Loucy (cell line): Measurements from ENCODE around the gene C6orf47.
"Not testable (repeated sequence)": the region's sequence is repeated elsewhere in the genome, so short reads cannot be mapped to it uniquely, and the experiment has no call there.

Source experiments
- H2AFZ ChIP-seq: fragments of 200-600 bp; sonication (generic); 2 replicates; pipeline ENCODE4 v1.6.0; 2016; ENCODE audit warnings: antibody characterized with exemption, mild to moderate bottlenecking, low read length, moderate library complexity
- H3F3A ChIP-seq: fragments of 200-600 bp; 2 replicates; pipeline ENCODE4 v1.6.0; 2016; ENCODE audit warnings: antibody characterized with exemption, low read depth, mild to moderate bottlenecking
- H3K27me3 ChIP-seq: fragments of 200-600 bp; sonication (generic); 2 replicates; pipeline ENCODE4 v1.6.1; 2014; ENCODE audit warnings: low read length, mild to moderate bottlenecking; ENCODE audit not compliant: insufficient read depth, poor library complexity, severe bottlenecking
- H3K36me3 ChIP-seq: fragments of 200-600 bp; sonication (generic); 2 replicates; pipeline ENCODE4 v1.6.1; 2016; ENCODE audit warnings: low read length; ENCODE audit not compliant: insufficient read depth
- H3K4me1 ChIP-seq: fragments of 200-600 bp; sonication (generic); 2 replicates; pipeline ENCODE4 v1.5.1; 2014; ENCODE audit warnings: low read length, mild to moderate bottlenecking; ENCODE audit not compliant: insufficient read depth, poor library complexity, severe bottlenecking
- H3K4me2 ChIP-seq: fragments of 200-600 bp; sonication (generic); 2 replicates; pipeline ENCODE4 v1.6.0; 2014; ENCODE audit warnings: antibody characterized with exemption, low read length, low read depth, mild to moderate bottlenecking; ENCODE audit not compliant: poor library complexity, severe bottlenecking
- H3K4me3 ChIP-seq: fragments of 200-600 bp; sonication (generic); 2 replicates; pipeline ENCODE4 v1.5.1; 2014; ENCODE audit warnings: low read length, mild to moderate bottlenecking, mixed read lengths; ENCODE audit not compliant: poor library complexity, severe bottlenecking
- H3K79me2 ChIP-seq: fragments of 200-600 bp; sonication (generic); 2 replicates; pipeline ENCODE4 v1.6.1; 2014; ENCODE audit warnings: low read length; ENCODE audit not compliant: insufficient read depth
- H3K9ac ChIP-seq: fragments of 200-600 bp; sonication (generic); 2 replicates; pipeline ENCODE4 v1.6.0; 2014; ENCODE audit warnings: mild to moderate bottlenecking, low read depth, low read length, moderate library complexity; ENCODE audit not compliant: poor library complexity, severe bottlenecking
- H3K9me2 ChIP-seq: fragments of 200-600 bp; sonication (generic); replicated peaks from 2 replicates; pipeline ENCODE4 v1.6.1; 2016; ENCODE audit warnings: low read depth, low read length, mixed read lengths
- H3K9me3 ChIP-seq: fragments of 200-600 bp; sonication (generic); 2 replicates; pipeline ENCODE4 v1.6.1; 2014; ENCODE audit warnings: mild to moderate bottlenecking, antibody characterized with exemption, low read length, low read depth; ENCODE audit not compliant: insufficient read depth
- H4K20me1 ChIP-seq: fragments of 200-600 bp; sonication (generic); 2 replicates; pipeline ENCODE4 v1.6.0; 2014; ENCODE audit warnings: antibody characterized with exemption, low read length, mild to moderate bottlenecking; ENCODE audit not compliant: insufficient read depth, poor library complexity, severe bottlenecking
- CTCF ChIP-seq: fragments of 200-600 bp; sonication (generic); conservative IDR thresholded peaks from 2 replicates; pipeline ENCODE4 v1.5.1; 2014; ENCODE audit warnings: mild to moderate bottlenecking, antibody characterized with exemption, low read length
- EZH2phosphoT487 ChIP-seq: fragments of 200-600 bp; IDR thresholded peaks from 2 replicates; pipeline ENCODE4 v1.6.1; 2018; ENCODE audit warnings: antibody characterized with exemption, mild to moderate bottlenecking, moderate library complexity, borderline replicate concordance

C6orf47 gene, protein sequence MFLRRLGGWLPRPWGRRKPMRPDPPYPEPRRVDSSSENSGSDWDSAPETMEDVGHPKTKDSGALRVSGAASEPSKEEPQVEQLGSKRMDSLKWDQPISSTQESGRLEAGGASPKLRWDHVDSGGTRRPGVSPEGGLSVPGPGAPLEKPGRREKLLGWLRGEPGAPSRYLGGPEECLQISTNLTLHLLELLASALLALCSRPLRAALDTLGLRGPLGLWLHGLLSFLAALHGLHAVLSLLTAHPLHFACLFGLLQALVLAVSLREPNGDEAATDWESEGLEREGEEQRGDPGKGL

DNA sequence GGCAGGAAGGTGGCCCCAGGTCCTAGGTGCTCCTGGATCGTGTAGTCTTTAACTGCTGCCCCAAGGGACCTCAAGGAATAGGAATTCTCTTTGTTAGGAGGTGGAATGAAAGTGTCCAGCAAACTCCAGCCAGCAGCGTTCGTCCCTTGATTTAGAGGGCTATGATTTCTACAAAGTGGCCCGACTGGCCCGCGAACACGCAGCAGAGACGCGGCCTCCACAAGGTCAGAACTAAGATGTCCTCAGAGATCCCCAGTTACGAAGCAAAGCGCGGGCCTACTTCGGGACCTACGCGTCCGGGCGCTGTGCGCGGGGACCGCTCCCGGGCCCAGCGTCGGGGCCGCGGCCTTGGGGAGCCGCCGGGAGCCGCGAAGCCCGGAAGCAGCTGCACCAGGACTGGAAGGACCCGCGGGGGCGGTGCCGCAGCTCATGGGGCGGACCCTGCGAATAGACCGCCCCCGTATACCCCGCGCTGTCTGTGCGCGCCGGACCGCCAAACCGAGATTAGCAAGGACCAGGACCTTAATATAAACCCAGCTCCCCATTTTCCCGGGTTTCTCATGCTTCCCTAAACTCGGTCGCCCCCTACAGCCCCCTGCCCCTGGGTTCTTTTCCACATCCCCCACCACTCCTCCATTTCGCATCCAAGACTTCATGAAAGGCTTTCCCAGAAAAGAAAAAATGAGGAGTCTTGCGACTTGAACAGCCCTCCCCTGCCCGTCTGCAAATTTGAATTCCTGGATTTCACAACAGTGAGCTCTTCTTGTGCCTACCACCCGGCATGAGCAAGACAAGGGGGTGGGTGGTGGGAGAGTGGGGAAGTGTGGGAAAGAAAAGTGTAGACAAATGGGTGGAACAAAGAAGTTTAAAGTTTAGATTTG is at the start of gene C6orf47:
TSS of gene C6orf47 (minus strand) at position 398 of the 881 bp plus-strand sequence. CDS start 831 bp downstream, outside the sequence.
- H3K9me3 ChIP-seq, result no peaks in the 10 kb centered on the region
- H3K4me3 ChIP-seq, result peak within 1 kb of the TSS; percentile 92
- H3K27me3 ChIP-seq, result no peaks in the 10 kb centered on the region
- peak within 1 kb of the TSS; percentile 88 for H3K9ac ChIP-seq
- H3K9me2 ChIP-seq, result no peaks in the 10 kb centered on the region
- H4K20me1 ChIP-seq, result peaks cover 10% of the 10 kb centered on the region
- peak within 1 kb of the TSS; percentile 93 for H3K4me2 ChIP-seq
- TF ChIP-seq CTCF (no peak), EZH2phosphoT487 (no peak)
- no peaks in the 10 kb centered on the region for H3K36me3 ChIP-seq
- H3F3A ChIP-seq, result no peaks in the 10 kb centered on the region
- peaks cover 56% of the 10 kb centered on the region for H3K79me2 ChIP-seq
- peak within 1 kb of the TSS; percentile 50; the same call in 1 of the 2 replicates for H2AFZ ChIP-seq
- peaks cover 51% of the 10 kb centered on the region for H3K4me1 ChIP-seq

DNA sequence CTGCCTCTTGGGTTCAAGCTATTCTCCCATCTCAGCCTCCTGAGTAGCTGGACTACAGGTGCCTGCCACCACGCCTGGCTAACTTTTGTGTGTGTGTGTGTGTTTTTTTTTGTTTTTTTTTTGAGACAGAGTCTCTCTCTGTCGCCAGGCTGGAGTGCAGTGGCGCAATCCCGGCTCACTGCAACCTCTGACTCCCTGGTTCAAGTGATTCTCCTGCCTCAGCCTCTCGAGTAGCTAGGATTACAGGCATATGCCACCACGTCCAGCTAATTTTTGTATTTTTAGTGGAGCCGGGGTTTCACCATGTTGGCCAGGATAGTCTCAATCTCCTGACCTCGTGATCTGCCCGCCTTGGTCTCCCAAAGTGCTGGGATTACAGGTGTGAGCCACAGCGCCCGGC is 48.6 kb upstream of the C6orf47 start:
- H3K4me1 ChIP-seq, result peaks cover 30% of the 10 kb centered on the region

DNA sequence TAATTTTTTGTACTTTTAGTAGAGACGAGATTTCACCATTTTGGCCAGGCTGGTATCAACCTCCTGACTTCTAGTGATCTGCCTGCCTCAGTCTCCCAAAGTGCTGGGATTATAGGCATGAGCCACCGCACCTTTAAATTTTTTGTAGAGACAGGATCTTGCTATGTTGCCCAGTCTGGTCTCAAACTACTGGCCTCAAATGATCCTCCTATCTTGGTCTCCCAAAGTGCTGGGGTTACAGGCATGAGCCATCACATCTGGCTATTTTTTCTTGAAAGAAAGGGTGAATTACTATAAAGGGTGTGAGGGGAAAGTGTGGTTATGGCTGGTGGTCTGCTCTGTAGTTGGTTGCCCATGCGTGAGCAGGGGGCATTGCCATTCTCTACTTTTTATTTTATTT is 47.6 kb upstream of the C6orf47 start:
- Histone ChIP-seq H3K36me3 (no peaks in the 10 kb centered on the region), H2AFZ (no peak overlapping the region), H3K9me3 (no peaks in the 10 kb centered on the region), H3K4me1 (peaks cover 20% of the 10 kb centered on the region), H3F3A (no peaks in the 10 kb centered on the region), H3K4me2 (no peak overlapping the region), H4K20me1 (no peaks in the 10 kb centered on the region), H3K9ac (no peak overlapping the region), H3K4me3 (no peak overlapping the region), H3K79me2 (no peaks in the 10 kb centered on the region), H3K27me3 (no peaks in the 10 kb centered on the region), H3K9me2 (no peaks in the 10 kb centered on the region)
- TF ChIP-seq EZH2phosphoT487 (no peak), CTCF (no peak)

More for the DNA sequence above, 48.6 kb upstream of the C6orf47 start:
- H3K79me2 ChIP-seq, H3K4me2 ChIP-seq, H2AFZ ChIP-seq, H3K27me3 ChIP-seq, H3K9ac ChIP-seq, H3K36me3 ChIP-seq, H3K4me3 ChIP-seq, H3K9me3 ChIP-seq, H4K20me1 ChIP-seq, H3K9me2 ChIP-seq, H3F3A ChIP-seq: not testable (repeated sequence)
